Activated effector memory CD4-positive, alpha-beta T cell treated with Interleukin-2 at 50 U/mL for 16 hours (primary cell): ENCODE results near the gene GALNT14.

Source experiments
- DNase-seq: peaks from one replicate; pipeline ENCODE4 v3.0.0-alpha.2; 2020

The GALNT14 gene

DNA sequence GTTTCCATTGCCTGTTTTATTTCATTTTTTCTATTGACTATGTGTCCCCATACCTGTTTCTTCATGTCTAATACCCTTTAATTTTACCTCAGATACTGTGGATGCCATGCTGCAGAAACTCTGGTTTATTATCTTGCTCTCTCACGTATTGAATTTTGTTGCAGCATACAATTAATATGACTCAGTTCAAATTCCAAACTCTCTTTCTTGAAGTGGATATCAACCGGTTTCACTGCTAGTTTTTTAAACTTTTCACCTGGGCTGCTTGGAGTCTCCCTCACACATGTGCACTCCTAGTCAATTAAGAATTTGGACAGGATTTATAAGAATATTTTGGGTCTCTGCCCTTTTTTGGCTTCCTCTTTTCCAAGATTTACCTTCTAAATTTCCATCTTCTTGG lies 260.4 kb downstream of the GALNT14 start:
- no peak for DNase-seq

DNA sequence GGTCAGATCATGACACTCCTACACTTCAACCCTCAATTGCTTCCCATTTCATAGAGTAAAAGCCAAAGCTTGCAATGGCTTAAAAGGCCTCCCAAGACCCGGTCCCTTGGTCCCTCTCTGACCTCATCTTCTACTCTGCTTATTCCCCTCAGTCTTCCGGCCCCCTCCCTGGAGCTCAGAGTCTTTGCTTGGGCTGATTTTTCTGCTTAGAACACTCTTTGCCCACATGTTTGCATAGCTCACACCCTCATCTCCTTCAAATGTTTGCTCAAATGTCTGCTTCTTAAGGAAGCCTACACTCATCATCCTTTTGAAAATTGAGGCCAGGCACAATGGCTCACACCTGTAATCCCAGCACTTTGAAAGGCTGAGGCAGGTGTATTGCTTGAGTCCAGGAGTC lies 265.4 kb downstream of the GALNT14 start:
- DNase-seq = no peak

DNA sequence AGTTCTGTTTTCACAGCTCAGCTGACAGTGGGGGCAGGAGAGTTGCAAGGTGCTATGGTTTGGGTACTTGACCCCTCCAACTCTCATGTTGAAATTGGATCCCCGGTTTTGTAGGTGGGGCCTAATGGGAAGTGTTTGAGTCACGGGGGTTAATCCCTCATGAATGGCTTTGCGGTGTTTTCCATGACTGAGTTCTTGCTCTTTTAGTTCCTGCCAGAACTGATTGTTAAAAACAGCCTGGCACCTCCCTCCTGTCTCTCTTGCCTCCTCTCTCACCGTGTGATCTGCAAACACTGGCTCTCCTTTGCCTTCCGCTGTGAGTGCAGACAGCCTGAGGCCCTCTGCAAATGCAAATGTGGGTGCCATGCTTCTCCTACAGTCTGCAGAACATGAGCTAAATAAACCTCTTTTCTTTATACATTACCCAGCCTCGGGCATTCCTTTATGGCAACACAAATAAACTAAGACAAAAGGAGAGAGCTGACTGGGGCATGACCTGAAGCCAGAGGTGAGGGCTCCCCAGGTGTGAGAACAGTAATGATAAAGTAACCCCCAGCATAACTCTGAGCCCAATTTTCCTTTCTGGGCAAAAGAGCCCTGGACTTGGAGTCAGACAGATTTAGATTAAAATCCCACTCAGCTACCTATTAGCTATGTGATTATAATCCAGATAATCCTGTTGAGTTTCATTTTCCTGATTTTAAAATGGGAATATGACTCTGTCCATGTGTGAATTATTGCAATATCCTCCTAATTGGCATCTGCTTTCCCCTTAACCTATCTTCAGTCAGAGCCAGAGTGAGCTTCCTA lies 266.1 kb downstream of the GALNT14 start:
- no peak for DNase-seq

DNA sequence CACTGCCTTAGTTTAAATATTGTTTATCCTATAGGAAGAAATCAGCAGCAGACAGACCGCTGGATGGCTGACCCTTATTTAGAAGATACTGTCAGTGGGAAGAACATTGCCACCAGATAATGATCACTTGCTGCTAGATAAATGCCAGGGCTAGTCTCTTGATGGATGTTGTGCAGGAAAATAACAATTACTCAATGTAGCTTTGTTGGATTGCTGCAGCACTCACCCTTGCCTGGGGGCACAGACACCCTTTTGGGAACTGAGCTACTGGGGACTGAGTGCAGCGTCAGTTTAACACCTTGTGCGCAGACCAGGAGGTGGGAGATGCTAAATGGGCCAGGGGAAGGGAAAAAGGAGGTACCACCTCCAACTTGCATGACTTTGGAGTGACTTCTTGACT lies 266.8 kb downstream of the GALNT14 start:
- no peak for DNase-seq

DNA sequence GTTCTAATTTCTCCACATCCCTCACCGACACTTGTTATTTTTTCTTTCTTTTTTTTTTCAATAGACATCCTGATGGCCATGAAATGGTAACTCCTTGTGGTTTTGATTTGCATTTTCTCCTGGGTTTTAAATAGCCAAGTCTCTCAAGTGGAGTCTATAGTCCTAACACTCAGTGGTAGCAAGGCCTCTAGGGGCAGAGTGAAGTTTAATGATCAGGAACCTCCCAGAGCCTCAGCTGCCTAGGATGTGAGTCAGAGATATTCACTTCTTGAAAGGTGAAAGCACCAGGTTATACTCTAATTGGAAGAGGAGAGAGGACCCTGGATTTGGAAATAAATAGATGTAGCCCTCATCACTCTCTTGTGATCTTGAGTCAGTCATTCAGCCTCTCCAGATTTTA lies 268.3 kb downstream of the GALNT14 start:
- no peak for DNase-seq

DNA sequence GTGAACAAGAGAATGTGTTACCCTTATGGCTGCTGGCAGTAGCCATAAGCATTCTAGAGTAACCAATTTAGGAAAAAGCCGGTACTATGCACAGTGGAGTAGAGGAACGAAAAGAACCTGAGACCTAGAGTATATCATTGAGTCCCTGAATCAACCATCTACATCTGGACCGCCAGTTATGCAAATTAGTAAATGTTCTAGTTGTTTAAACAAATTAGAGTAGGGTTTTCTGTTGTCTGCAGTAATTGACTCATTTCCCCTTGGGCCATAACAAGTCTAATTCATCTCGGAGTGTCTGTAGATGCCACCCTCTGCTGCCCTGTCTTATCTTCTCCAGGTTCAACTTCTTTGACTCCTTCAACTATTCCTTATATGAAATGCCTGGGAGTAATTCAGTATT lies 270.9 kb downstream of the GALNT14 start:
- DNase-seq = no peak

DNA sequence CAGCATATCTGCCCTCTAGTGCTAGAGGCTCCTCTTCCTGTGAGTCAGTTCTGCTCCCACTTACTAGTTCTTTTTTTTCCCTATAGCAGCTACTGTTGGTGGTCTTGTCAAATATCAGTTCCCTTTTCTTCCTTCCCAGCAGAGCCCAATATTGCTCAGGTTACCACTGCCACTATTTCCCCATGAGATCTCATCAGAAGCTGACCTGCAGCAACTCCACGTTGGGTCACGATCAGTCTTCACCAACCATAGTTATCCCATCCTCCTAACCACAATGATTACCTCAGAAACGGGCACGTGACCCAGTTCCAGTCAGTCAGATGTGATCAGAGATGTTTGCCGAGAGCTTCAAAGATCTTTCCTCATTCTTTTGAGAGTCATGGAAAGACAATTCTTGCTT lies 271.3 kb downstream of the GALNT14 start:
- no peak for DNase-seq

DNA sequence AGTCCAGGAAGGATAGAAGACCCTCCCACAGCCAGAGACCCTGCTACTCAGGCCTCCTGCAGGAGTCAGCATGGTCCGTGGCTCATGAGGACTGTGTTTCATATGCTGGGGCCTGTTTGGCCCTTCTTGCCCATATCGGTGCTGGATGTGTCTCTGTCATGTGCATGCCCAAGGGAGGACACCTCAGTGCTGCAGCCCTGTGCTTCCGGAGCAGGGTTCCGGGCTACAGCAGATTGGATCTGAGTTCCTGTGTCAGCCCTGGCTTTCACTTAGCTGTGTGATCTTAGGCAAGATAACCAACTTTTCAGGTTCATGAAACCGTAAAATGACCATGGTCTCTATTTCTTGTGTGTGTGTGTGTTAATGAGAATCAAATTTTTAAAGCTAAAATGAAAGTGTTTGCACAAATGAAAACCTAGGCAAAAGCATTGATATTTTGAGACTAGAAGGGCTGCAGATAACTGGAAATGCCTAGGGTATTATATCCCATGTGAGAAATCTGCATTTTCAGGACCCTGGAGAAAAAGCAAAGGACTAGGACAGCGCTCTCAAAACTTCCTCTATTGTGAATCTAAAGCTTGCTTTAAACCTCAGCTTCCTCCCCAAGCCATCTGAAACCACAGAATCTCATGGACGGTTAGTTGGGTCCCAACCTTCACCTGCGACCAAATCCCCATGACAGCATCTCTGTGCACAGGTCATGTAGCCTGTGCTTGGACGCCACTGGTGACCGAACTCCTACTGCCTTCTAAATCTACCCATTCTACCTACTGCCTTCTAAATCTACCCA lies 272.2 kb downstream of the GALNT14 start:
- no peak for DNase-seq

DNA sequence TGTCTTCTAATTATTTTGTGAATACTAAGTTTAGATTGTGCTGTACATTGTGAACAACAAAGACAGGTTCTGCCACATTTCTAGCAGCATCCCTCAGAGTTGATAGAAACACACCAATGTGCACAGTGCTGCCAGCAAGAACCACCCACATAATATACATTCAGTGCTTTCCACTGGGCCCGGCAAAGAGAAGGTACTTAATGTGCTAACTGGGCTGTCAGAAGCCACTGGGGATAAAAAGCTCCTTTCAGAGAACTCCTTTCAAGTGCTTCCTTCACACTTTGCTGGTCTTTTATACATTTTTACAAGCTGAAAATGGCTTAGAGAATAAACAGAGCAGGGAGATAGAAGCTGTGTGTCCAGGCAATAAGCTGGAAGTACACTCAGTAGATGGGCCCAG lies 273.0 kb downstream of the GALNT14 start:
- DNase-seq = no peak

DNA sequence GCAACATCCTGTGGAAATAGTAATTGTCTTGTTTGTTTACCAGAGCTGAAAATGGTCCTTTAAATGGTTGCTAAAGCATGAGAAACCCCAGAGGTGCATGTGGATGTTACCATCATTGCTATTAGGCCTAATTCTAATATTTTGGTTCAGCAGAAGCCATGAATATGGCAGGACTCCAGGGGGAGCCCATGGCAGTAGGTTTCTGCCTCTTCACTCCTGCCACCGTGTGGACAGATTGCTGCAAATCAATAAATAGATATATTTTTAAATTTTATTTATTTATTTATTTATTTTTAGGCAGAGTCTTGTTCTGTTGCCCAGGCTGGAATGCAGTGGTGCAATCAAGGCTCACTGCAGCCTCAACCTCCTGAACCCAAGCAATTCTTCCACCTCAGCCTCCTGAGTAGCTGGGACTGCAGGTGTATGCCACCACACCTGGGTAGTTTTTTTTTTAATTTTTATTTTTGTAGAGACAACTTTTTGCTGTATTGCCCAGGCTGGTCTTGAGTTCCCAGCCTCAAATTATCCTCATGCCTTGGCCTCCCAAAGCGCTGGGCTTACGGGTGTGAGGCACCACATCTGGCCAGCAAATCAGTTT lies 276.1 kb downstream of the GALNT14 start:
- DNase-seq = no peak

DNA sequence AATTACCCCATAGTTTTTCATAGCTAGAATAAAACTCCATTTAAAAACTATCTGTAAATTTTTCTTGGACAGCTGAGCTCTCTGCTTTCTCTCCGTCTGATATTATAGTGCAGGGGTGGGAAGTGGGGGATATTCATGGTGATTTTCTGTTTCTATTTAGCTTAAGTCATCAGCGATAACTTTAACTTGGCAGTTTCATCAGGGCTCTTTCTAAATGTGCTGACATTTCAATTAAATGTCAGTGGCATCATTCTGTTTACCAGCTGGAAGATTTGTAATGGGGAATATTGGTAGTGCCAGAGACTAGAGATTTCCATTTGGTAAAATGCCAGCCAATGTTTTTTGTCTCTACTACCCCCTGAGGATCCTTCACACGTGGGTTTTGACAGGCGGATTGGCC lies 277.5 kb downstream of the GALNT14 start:
- DNase-seq = no peak
